Mucosa of gallbladder (tissue), 1 donor: ENCODE measurements around the gene TTC28. TPM values are rescaled to one million over a fixed set of nuclear protein-coding genes. Genes with fewer than 3 reads are reported as not detected.
"Not testable (repeated sequence)": the region's sequence is repeated elsewhere in the genome, so short reads cannot be mapped to it uniquely, and the experiment has no call there.

Source experiments
- DNase-seq: peaks from one replicate; pipeline ENCODE4 v3.0.0-alpha.2; 2020; ENCODE audit warnings: low spot score
- total RNA-seq: library from RNA; stranded (reverse); gene quantifications from one replicate; pipeline ENCODE4 v1.2.1, GENCODE V29; 2021
- donor health status: DM: no; HTN: no; CAD: no.

TTC28 gene
- total RNA-seq, 1 donor from 2014 or later: 32.7 TPM

DNA sequence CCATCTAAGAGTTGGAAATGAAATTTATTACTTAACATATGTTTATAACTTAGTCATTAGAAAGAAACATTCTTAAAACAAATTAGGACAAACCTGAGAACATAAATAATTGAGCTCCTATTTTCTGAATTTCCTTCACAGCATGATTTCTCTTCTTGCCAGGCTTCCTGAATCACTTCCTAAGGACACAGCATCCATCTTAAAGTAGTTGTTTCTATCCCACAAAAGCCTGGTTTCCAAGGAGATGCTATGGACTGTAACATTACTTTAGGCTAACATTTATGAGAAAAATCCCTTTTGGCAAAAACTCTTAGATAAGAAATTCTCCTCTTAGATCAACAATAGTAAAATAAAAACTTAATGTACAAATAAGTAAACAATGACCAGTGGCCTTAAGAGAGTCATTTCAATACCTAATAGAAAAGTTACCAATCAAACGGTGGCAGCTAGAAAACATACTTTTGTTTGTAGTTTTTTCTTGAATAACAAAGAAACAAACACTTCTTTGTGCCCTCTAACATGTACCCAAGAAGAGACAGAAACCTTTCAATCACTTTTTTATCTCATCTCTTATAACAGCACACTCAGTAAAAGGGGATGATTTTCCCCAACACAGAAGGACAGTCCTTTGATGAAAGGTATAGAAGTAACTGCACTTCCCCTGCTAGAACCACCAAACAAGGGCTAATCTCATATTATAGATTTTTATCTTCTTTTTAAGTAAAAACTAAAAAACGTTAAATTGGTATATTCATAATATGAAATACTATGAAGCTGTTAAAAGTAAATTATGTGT is 74.5 kb downstream of the TTC28 start:
- DNase-seq: no peak

DNA sequence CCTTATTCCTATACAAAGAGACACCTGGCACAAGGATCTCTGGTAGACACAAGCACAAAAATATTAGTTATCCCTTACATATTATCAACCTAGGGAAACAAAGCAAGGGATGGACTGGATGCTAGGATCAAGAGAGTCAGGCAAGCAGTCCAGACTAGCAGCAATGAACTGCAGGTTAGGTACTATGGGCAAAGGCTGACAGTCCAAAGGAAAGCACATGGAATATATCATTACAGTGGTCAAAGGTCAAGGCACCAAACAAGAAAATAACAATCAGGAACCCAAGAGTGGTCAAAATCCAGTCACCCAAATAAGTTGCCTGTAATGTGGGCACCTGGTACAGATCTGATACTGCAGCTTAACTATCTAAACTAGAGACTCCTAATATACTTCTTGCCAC is 77.7 kb downstream of the TTC28 start:
- DNase-seq: no peak

DNA sequence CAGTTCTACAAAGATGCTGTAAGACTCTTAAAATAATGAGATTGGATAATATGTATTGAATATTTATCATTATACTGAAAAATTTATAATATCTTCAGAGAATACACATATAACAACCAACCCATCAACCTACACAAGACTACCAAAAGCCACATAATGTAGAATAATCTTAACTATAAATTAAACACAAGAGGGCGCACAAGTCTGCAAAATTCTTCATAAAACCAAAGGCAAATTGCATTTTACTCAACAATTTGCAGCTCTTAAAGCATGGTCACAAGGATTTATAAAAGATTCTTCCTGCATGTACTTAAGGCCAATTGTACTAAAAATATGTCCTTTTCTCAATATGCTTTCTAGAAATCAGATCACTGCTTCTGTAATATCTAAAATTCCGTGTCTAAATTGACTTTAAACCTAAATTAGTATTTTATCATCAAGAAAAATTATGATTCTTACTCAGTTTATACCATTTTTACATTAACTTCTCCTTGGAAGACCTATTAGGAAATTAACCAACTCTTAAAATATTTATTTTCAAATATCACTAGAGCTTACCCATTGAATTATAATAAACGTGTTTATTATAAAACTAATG is 79.0 kb downstream of the TTC28 start:
- DNase-seq: no peak

DNA sequence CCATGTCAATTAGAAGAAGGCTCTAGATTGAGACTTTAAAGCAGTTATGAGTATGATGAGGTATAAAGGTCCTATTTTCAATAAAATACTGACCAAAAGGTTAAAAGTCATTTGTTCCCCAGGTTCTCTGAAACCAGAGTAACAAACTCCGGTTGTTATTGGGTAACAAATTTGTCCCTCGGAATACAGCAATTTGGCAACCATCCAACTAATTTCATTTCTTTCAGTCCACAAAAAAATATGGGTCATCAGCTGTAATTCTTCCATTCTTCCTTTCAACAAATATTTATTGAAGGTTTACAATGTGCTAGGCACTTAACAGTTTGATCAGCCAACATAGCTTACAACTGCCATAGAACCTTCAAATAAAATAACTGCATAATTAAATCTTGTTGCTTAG is 79.9 kb downstream of the TTC28 start:
- DNase-seq: no peak

DNA sequence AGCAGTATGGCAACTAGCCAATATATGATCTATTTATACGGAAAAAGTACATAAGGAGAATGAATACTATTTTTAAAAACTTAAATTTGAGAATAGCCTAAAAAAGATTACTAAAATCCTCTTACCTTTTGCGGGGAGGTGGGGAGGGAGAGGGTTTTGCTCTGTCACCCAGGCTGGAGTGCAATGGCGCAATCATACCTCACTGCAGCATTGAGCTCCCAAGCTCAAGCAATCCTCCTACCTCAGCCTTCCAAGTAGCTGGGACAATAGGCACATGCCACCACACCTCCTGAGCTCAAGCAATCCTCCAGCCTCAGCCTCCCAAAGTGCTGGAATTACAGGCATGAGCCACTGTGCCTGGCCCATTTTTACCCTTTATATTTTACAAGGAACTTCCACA is 82.0 kb downstream of the TTC28 start:
- DNase-seq: no peak

DNA sequence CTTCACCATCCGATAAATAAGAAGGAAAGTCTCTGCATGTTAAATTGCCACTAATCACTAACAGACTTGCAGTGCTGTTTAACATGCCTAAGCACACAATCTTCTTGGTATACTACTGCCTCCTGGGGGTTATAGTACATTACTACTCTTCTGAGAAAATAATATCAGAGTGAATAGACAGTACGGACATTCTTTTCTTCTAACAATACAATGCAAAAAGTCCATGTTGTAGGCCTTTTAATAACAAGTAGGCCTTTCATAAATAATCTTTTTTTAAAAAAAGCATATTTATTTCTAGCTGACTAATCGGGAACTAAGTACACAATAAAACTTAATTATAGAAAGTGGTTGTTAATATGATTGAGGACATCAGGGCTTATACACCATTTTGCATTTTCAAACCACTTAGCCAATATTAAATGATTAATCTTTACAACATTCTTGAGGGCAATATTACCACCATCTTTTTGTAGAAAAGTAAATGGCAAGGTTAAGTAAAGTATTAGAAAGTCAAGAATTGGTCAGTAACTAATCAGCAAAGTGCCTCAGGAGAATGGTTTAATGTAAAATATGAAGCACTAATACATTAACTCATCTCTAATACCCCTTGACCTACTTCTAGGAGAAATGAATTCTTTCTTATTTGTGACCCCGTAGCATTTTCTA is 84.7 kb downstream of the TTC28 start:
- no peak for DNase-seq

DNA sequence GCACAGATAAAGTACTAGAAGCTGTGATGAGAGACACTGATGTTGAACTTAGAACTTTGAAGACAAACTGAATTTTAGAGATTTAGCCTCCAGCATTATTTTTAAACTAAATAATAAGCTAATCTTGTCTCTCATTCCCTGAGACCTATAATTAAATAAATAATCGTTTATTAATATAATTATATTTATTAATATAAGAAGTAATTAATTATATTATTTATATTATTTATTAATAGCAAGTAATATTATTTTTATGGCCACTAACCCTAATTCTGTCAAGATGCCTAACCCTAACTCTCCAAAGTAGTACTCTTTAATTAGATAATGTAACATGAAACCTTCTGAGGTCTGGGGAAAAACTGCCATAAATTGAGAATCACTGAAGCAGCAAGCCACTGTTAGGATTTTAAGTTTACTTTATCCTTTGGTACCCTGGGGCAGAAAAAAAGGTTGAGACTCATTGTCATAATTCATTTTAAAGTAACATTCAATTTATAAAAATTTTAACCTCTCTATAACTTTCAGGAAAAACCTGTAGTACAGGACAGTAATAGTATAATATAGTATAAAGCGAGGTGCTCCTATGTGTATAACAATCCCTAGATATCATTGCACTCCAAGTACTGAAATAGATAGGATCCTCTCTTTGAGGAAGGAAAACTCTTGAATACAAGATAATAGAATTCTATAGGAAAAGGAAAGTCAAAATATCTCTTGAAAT is 85.4 kb downstream of the TTC28 start:
- DNase-seq: no peak

DNA sequence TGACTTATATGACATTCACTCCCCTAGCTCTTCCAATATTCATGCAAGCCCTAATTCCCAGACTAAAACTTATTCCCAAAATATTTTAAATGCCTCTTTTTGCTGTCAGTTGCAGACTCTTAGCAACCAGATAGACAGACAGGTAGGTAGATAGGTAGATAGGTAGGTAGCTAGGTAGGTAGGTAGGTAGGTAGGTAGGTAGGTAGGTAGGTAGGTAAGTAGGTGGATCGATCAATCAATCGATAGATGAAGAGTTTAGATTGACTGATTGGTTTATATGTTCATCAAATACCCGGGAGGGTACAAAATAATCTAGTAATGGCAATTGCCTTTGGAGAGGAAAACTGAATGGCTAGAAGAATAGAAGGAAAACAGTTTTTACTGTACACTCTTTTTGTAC is 86.3 kb downstream of the TTC28 start:
- DNase-seq: no peak

DNA sequence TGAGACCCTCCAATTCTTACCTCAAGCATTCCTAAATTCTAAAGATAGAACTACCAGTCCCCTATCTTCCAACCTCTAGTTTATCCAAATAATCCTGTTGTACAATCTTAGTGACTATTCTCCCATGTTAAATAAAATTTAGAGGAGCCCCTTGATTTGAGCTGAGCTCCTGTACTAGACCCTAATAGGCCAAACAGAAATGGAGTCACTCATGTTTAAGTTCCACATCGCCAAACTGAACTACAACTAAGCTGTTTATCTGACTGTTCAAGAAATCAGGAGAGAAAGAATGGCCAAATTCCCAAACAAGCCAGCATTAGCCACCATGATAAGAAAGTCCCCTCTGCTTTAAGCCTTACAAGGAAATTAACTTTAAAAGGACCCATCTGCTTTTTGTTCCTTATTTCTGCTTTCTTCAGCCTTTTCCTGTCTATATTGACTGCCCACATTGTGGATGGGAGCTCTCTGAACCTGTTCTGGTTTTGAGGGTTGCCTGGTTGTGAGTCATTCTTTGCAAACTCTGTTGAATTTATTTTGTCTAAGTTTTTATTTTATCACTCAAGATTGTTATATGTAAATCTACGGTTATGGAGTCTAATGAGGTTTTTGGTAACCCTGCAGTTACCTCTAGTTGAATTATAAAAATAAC is 90.4 kb downstream of the TTC28 start:
- DNase-seq: no peak

DNA sequence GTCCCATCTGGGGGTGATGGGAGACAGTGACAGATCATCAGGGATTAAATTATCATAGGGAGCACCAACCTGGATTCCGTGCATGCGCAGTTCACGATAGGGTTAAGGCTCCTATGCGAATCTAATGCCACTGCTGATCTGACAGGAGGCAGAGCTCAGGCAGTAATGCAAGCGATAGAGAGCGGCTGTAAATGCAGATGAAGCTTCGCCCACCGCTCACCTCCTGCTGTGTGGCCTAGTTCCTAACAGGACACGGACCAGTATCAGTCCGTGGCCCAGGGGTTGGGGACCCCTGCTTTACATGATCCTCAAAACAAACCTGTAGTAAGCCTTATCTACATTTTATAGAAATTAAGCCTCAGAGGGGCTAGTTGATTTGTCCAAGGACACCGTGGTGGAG is 94.3 kb downstream of the TTC28 start:
- no peak for DNase-seq

DNA sequence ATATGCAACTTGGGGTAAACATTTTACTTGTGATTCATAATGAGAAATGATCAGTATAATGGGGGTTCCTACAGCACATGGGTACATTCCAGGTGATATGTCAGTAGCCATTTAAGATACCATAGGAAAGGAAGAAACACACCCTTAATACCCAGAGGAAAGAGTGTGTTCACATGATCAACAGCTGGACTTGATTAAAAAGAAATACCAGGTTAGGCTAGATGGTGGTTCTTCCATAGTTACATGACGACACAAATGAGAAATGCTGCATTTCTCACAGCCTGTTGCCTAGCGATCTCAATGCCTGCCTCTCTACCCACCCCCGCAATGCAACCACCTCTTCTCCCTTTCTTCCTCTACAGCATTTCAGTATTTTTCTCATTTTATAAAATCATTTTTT is 96.8 kb downstream of the TTC28 start:
- no peak for DNase-seq

DNA sequence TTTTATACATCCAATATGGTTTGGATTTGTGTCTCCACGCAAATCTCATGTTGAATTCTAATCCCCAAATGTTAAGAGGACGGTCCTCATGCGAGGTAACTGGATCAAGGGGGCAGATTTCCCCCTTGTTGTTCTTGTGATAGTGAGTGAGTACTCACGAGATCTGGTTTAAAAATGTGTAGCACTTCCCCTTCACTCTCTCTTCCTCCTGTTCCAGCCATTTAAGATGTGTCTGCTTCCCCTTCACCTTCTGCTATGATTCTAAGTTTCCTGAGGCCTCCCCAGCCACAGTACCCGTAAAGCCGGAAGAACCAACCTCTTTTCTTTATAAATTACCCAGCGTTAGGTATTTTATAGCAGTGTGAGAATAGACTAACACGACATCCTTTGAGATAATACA is 98.6 kb downstream of the TTC28 start:
- DNase-seq: no peak

DNA sequence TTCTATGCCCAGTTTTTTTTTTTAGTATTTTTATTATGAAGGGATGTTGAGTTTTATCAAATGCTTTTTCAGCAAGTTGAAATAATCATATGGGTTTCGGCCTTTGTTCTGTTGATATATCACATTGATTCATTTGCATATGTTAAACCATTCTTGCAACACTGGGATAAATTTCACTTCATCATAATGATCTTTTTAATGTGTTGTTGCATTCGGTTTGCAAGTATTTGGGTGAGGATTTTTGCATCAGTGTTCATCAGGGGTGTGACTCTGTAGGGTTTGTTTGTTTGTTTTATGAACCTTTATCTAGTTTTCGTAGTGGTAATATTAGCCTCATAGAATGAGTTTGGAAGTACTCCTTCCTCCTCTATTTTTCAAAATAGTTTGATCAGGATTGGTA is 103.5 kb downstream of the TTC28 start:
- DNase-seq: no peak

DNA sequence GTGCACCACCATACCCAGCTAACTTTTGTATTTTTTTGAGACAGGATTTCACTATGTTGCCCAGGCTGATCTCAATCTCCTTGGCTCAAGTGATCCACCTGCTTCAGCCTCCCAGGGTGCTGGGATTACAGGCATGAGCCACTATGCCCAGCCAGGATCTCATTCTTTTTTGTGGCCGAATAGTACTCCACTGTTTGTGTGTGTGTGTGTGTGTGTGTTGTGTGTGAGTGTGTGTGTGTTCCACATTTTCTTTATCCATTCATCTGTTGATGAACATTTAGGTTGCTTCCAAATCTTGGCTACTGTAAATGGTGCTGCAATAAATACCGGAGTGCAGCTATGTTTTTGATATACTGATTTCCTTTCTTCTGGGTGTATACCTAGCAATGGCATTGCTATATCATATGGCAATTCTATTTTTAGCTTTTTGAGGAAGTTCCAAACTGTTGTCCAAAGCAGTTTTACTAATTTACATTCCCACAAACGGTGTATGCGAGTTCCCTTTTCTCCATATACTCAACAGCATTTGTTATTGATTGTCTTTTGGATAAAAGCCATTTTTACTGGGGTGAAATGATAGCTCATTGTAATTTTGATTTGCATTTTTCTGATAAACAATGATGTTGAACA is 105.4 kb downstream of the TTC28 start:
- DNase-seq: no peak

DNA sequence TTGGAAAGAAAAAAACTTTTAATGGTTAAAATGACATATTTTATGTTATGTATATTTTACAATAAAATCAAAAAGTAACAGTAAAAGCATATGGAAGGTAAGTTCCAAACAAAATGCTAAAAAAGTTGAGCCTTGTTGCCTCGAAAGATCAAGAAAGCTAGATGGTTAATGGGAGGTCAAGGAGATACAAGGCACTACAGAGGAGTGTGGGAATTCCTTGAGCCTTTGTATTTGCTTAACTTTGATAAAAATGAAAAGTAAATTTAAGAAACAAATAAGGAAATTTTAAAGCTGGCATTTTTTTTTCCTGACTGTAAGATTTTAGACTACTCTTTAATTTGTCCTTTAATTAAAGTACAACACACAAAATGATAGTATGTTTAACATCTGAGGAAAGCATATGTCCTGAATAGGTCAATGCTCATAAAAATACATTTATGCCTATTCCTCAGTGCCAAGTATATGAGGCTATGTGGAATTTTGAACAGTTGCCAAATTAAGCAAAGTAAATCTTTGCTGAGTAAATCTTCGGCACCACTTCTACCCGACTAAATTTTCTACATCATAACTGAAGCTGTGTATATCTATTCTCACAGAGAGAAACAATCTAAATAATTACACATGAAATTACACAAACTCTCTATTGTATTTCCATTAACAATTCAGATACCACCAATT is 108.8 kb downstream of the TTC28 start:
- no peak for DNase-seq

DNA sequence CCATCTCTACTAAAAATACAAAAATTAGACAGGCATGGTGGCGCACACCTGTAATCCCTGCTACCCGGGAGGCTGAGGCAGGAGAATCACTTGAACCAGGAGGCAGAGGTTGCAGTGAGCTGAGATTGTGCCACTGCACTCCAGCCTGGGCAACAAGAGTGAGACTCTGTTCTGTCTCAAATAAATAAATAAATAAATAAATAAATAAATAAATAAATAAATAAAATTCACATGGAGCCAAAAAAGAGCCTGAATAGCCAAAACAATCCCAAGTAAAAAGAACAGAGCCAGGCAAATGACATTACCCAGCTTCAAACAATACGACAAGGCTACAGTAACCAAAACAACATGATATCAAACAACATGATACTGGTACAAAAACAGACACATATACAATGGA is 110.7 kb downstream of the TTC28 start:
- DNase-seq: not testable (repeated sequence)

DNA sequence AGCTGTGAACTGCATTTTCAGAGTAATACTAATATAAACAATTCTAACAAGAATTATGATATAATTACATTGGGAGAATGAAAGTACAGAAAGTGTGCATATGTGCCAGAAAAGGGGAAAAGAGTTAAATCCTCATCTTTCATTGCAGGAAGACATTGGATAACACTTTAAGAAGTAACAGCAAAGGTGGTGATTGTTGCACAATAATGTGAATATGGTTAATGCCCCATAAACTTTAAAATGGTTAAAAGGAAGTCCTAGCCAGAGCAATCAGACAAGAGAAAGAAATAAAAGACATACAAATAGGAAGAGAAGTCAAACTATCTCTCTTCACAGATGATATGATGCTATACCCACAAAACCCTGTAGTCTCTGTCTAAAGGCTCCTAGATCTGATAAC is 111.5 kb downstream of the TTC28 start:
- DNase-seq: no peak

DNA sequence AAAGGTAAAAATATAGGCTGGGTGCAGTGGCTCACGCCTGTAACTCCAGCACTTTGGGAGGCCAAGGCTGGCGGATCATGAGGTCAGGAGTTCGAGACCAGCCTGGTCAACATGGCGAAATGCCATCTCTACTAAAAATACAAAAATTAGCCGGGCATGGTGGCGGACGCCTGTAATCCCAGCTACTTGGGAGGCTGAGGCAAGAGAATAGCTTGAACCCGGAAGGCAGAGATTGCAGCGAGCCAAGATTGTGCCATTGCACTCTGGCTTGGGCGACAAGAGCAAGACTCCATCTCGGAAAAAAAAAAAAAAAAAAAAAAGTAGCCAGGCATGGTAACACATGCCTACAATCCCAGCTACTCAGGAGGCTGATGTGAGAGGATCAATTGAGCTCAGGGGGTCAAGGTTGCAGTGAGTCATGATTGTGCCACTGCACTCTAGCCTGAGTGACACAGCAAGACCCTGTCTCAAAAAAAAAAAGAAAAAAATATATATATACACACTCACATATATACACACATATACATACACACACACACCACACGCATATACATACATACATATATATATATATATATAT is 112.6 kb downstream of the TTC28 start:
- DNase-seq: not testable (repeated sequence)

DNA sequence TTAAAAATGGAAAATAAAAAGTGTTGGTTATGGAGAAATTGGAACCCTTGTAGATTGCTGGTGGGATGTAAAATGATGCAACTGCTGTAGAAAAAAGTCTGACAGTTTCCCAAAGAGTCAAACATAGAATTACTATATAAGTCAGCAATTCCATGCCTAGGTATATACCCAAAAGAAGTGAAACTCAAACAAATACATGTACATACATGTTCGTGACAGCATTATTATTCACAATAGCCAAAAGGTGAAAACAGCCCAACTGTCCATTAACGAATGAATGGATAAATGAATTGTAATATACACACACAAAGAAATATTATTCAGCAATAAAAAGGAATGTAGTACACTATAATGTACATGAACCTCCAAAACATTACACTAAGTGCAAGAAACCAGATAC is 116.0 kb downstream of the TTC28 start:
- no peak for DNase-seq

DNA sequence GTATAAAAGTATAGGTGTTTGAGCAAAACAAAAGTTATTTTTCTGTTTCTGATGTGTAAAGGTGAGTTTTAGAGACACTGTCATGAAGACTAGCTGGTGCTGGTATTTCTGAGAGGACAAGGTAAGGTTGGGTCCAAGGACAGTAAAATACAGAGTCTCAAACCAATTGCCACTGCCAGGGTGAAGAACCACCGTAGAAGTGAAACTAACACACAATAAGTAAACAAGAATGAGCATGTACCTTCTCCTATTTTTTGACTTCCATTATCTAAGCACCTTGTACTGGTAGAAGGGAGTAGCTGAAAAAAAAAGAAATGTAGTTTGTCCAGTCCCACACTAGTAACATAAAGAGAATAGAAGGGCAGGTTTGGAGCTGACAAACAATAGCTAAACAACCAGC is 117.3 kb downstream of the TTC28 start:
- no peak for DNase-seq

DNA sequence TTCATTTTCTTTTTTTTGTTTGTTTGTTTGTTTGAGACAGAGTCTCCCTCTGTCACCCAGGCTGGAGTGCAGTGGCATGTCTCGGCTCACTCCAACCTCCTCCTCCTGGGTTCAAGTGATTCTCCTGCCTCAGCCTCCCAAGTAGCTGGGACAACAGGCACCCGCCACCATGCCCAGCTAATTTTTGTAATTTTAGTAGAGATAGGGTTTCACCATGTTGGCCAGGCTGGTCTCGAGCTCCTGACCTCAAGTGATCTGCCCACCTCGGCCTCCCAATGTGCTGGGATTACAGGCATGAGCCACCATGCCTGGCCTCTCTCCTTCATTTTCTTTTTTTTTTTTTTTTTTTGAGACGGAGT is 118.9 kb downstream of the TTC28 start:
- not testable (repeated sequence) for DNase-seq
